Activated T-cell treated with anti-CD3 and anti-CD28 coated beads, Interleukin-2, amount 50 U/mL, for 24 hours (primary cell): ENCODE measurements around the gene IGFBP5.

Experiments
- DNase-seq: peaks from one replicate; pipeline ENCODE4 v3.0.0-alpha.2; 2020
- H3K27ac Mint-ChIP-seq: 2 replicates; pipeline ENCODE4 v1.8.0; 2020; ENCODE audit warnings: mild to moderate bottlenecking, mixed read lengths
- H3K27me3 Mint-ChIP-seq: 2 replicates; pipeline ENCODE4 v1.8.0; 2020; ENCODE audit warnings: mixed read lengths
- H3K36me3 Mint-ChIP-seq: 2 replicates; pipeline ENCODE4 v1.8.0; 2020; ENCODE audit warnings: low read depth, mixed read lengths
- H3K4me1 Mint-ChIP-seq: 2 replicates; pipeline ENCODE4 v1.8.0; 2020; ENCODE audit warnings: low read depth, mixed read lengths
- H3K4me3 Mint-ChIP-seq: 2 replicates; pipeline ENCODE4 v1.8.0; 2020; ENCODE audit warnings: mild to moderate bottlenecking, moderate library complexity, mixed read lengths
- H3K9me3 Mint-ChIP-seq: 2 replicates; pipeline ENCODE4 v1.8.0; 2020; ENCODE audit warnings: mixed read lengths

The IGFBP5 gene

DNA sequence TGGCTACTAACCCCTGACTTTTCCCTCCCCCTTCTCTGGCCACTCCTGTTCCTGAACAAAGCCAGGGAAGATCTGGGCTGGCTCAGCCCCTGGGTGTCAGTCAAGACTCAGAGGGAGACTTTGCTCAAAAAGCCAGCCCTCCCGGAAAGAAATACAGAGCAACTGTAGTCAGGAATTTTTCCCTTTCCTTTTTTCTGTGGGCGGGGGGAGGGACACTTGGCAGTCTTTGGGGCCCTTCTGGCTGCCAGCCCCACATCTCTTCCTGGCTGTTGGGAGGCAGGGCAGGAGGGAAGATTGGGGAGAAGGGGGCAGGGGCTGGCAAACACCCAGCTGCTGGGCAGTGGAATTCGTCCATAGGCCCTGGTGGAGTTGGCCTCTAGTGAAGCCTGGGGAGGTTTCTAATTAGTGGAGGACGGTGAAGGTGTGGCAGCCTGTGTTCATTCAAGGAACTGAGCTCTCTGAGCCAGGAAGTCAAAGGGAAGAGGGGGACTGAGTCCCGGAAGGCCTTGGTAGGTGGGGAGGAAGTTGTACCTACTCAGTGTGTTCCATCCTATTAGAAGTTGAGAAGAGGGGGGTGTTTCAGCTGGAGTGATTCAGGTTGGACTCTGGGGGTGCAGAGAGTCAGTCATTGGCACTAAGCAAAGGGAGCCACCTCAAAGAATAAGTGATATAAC lies 51.2 kb downstream of the IGFBP5 start:
- Mint-ChIP-seq H3K27ac (no peak overlapping the region), H3K36me3 (no peaks in the 10 kb centered on the region), H3K27me3 (peaks cover 34% of the 10 kb centered on the region), H3K9me3 (no peaks in the 10 kb centered on the region), H3K4me1 (peaks cover 2% of the 10 kb centered on the region), H3K4me3 (no peak overlapping the region)
- DNase-seq: no peak

DNA sequence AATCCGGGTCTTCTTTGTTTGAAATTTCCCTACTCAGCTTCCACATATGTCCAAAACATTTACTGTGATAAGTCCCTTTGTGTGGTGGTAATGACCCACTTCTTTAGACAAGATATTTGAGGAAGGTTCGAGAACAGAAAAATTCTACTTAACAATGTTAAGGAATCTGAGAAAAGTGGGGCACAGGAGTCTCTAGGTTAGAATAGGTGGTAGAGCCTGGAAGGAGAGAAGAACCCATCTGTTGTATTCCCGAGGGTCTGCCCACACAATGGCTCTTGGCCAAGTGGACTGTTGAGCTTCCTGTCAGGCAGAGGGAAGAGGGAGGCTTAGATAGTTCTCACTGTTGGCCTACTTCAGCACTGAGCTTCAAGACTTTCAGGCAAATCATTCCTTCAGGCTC lies 57.9 kb downstream of the IGFBP5 start:
- H3K27ac Mint-ChIP-seq: no peak overlapping the region
- H3K27me3 Mint-ChIP-seq: peaks cover 67% of the 10 kb centered on the region
- no peak overlapping the region for H3K4me3 Mint-ChIP-seq
- H3K36me3 Mint-ChIP-seq: no peaks in the 10 kb centered on the region
- H3K4me1 Mint-ChIP-seq: peaks cover 29% of the 10 kb centered on the region
- DNase-seq: no peak
- no peaks in the 10 kb centered on the region for H3K9me3 Mint-ChIP-seq

DNA sequence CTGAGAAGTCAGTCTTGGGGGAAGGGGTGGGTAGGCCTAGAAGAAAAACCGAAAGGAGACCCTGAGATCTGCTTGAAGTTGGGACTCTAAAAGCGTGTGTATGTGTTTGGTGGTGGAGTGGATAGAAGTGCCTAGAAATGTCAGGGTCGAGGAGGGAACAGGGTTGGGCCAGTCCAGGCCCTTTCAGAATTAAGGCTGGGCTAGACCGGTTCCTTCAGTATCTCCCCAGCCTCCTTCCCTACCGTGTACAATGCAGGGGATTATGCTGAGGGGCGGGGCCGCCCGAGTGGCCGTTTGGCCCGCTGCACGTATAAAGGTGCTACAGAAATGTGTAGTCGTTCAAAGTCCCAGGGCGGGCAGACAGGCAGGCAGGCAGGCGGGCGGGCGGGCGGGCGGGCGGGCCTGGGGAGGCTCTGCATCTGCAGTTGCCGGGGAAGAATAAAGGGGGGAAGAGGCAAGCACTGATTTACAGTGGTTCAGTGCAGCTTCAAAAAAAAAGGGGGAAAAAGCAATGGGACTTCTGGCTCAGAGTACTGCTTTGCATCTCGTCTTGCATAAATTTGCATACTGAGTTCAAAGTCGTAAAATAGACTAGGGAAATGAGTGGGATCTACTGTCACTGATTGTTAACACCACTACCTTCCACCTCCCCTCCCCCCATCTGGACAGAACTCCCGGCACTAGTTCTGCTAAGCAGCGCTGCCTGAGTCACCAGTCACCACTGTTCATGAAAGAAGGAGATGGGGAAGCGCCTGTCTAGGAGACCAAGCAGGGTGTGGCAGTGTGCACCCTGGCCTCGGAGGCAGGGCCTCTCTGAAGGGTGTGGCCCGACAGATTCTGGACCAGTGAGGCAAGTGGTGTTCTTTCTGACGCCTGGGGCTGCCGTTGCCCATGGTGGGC lies 58.5 kb downstream of the IGFBP5 start:
- Mint-ChIP-seq H3K36me3 (no peaks in the 10 kb centered on the region), H3K4me3 (no peak overlapping the region), H3K27me3 (peaks cover 72% of the 10 kb centered on the region), H3K27ac (no peak overlapping the region), H3K4me1 (peaks cover 29% of the 10 kb centered on the region), H3K9me3 (no peaks in the 10 kb centered on the region)
- no peak for DNase-seq

DNA sequence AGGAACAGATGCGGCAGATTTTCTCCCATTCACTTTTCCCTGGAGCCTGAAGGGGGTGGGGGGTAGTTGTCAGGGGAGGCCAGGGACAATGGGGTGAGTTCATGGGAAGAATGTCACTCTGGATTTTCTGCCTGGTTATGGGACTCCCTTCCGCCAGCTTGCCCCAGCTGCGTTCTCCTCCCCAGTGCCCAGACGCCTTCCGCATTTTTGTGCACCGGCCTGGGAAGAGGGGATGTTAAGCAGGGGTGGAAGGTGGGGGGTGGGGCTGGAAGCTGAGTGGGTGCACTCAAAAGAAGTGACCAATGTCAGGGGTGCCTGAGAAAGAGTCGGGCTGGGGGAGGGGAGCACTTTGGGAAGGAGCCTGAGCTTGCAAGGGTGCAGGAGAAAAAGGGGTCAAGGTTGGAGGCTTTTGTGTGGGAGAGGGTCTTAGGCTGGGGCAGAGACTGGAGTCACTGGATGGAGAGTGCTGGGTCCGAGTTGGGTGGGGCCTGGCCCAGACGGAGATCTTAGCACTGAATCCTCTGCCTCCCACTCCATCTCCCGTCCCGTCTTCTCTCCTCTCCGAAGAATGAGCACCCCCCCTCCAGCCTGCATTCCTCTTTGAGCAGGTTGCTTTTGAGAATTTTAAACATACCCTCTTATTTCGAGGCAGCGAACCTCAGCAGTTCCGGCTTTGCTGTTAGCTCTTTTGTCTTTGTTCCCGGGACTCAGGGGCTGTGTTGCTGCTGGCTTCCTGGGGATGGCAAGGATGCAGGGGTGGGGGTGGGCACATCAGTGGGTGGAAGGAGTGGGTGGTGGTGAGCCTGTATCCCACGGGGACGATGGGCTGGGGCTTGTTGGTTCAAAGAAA lies 59.4 kb downstream of the IGFBP5 start:
- Mint-ChIP-seq H3K4me3 (no peak overlapping the region), H3K27me3 (peaks cover 77% of the 10 kb centered on the region), H3K9me3 (no peaks in the 10 kb centered on the region), H3K27ac (no peak overlapping the region), H3K36me3 (no peaks in the 10 kb centered on the region), H3K4me1 (peaks cover 29% of the 10 kb centered on the region)
- DNase-seq: no peak

DNA sequence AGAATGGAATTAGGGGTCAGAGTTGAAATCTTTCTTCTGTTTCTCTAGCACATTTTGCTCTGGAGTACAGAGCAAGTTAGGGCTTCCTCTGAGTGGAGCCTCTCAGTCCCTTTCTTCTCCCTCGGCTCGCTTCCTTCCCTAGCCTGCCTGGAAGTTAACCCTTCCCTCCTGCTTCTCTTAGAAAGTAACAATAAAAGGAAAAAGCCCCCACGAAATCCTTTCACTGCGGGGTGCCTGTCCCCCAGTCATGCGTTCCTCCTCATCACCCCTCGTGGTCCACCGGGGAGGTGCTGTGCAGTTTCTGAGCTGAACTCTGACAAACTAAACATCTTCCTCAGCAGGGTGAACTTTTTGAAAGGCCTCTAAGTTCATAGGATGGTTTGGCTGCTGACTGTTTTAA lies 60.2 kb downstream of the IGFBP5 start:
- no peaks in the 10 kb centered on the region for H3K9me3 Mint-ChIP-seq
- H3K4me3 Mint-ChIP-seq: no peak overlapping the region
- no peak overlapping the region for H3K27ac Mint-ChIP-seq
- H3K4me1 Mint-ChIP-seq: peaks cover 29% of the 10 kb centered on the region
- peaks cover 74% of the 10 kb centered on the region for H3K27me3 Mint-ChIP-seq
- DNase-seq: no peak
- no peaks in the 10 kb centered on the region for H3K36me3 Mint-ChIP-seq

DNA sequence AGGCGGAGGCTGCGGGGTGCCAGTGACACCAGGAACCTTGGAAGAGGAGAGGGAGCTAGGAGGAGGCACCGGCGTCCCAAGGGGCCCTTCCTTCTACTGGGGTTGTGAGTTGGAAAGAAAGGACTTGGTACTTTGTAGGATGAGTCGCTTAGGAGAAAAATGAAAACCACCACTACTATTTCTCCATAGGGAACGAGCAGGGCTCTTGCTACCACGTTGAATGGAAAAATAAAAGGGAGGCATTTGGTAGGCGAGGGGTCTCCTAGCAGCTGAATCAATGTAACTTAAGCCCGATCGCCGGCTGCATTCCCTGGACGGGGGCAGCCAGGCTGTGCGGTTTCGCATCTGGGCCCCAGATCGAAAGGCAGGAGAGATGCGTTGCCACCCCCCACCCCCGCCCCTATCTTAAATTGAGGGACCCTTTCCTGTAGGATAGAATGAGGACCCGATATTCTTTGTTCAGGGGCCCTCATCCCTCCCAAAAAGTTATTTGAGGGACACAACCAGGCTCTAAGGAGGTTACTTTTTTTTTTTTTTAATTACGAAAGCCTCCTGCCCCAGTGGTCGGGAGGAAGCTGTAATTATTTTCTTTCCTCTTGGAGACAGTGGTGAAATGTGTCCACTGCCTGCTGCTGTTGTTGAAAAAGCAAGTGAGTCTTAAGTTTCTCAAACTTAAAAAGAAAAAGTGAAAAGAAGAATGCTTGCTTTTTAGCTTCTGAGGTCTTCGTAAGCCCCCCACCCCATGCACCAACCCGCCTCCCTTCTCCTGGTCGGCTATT lies 60.8 kb downstream of the IGFBP5 start:
- Mint-ChIP-seq H3K27ac (no peak overlapping the region), H3K4me3 (peak overlapping the region; percentile 74), H3K4me1 (peaks cover 29% of the 10 kb centered on the region), H3K27me3 (peaks cover 74% of the 10 kb centered on the region), H3K36me3 (no peaks in the 10 kb centered on the region), H3K9me3 (no peaks in the 10 kb centered on the region)
- no peak for DNase-seq

DNA sequence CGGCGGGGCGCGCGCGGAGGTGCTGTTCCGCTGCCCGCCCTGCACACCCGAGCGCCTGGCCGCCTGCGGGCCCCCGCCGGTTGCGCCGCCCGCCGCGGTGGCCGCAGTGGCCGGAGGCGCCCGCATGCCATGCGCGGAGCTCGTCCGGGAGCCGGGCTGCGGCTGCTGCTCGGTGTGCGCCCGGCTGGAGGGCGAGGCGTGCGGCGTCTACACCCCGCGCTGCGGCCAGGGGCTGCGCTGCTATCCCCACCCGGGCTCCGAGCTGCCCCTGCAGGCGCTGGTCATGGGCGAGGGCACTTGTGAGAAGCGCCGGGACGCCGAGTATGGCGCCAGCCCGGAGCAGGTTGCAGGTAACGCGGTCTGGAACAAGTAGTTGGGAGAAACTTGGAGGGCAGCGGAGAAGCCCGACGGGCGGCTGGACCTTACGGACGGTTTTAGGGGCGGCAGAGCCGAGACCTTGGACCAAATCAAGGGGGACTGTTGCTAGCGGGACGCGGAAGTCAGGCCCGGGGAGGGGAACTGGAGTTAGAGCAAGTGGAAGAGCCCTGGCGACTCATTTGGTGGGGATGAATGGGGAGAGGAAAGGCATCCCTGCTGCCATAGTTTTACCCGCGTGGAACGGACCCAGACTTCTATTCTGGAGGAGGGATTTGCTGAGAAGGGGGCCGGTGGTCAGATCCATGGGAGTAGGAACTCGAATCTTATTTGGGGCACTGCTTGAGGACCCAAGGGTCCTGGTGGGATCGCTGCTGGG lies 61.6 kb downstream of the IGFBP5 start:
- Mint-ChIP-seq H3K4me1 (peaks cover 29% of the 10 kb centered on the region), H3K27ac (no peak overlapping the region)

DNA sequence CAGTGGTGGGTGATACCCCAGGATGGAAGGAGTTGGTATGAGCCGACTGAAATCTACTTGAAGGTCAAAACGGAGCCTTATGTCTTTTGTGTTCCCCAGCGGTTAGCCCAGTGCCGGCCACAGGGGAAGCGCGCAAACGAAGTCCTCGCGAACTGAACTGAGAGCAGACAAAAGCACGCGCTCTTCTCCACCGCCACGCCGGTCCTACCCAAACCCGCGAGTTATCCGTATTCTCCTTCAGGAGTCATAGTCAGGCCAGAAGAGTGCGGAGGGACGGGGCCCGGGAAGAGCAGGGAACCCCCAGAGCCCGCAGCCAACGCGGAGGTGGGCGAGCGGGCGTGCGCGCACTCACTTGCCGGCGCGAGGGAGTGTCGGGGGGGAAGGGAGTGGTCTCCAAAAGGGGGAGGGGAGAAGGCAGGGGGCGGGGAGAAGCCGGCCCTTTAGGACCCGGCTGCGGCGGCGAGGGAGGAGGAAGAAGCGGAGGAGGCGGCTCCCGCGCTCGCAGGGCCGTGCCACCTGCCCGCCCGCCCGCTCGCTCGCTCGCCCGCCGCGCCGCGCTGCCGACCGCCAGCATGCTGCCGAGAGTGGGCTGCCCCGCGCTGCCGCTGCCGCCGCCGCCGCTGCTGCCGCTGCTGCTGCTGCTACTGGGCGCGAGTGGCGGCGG lies 62.3 kb downstream of the IGFBP5 start, which contains the start of gene IGFBP2:
IGFBP2 (plus strand) TSS at position 469 of the 664 bp plus-strand sequence; CDS start at position 573, 104 bp downstream.
- peak within 1 kb of the TSS; percentile 74 for H3K4me3 Mint-ChIP-seq
- H3K9me3 Mint-ChIP-seq: no peaks in the 10 kb centered on the region
- peak; percentile 50 for DNase-seq
- H3K27ac Mint-ChIP-seq: peak within 1 kb of the TSS; percentile 59
- no peaks in the 10 kb centered on the region for H3K36me3 Mint-ChIP-seq
- H3K27me3 Mint-ChIP-seq: peaks cover 74% of the 10 kb centered on the region
- peaks cover 29% of the 10 kb centered on the region for H3K4me1 Mint-ChIP-seq

More for the DNA sequence above, 61.6 kb downstream of the IGFBP5 start:
- Mint-ChIP-seq H3K36me3 (no peaks in the 10 kb centered on the region), H3K27me3 (peaks cover 71% of the 10 kb centered on the region), H3K4me3 (peak overlapping the region; percentile 74), H3K9me3 (no peaks in the 10 kb centered on the region)
- DNase-seq: peak; percentile 41

DNA sequence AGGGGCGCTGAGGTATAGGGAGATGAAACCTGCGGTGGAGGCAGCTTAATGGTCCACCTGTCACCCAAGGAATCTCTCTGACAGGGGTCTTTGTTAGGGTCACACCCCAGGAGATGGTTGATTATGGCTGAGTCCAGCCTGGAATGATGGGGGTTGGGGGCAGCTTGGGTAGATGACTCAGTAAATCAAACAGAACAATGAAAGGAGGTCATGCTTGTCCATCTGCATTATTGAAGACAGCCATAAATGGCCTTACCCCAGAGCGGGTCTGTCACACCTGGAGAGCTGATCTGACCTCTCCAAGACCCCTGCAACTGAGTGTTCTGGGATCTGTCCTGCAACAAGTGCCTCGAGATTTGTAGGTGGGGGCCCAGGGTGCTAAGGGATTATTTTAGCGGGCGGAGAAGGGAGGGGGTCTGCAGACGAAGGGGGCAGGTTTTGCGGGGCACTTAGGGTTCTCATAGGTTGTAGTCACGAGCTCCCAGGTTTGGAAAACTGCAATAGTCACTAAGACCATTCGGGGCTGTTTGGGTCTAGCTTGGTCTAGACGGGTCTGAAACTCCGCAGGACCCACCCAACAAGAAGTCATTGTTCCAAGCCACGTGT lies 62.9 kb downstream of the IGFBP5 start:
- H3K27ac Mint-ChIP-seq: no peak overlapping the region
- no peaks in the 10 kb centered on the region for H3K9me3 Mint-ChIP-seq
- peaks cover 69% of the 10 kb centered on the region for H3K27me3 Mint-ChIP-seq
- DNase-seq: no peak
- peaks cover 29% of the 10 kb centered on the region for H3K4me1 Mint-ChIP-seq
- H3K36me3 Mint-ChIP-seq: no peaks in the 10 kb centered on the region
- H3K4me3 Mint-ChIP-seq: peak overlapping the region; percentile 74

DNA sequence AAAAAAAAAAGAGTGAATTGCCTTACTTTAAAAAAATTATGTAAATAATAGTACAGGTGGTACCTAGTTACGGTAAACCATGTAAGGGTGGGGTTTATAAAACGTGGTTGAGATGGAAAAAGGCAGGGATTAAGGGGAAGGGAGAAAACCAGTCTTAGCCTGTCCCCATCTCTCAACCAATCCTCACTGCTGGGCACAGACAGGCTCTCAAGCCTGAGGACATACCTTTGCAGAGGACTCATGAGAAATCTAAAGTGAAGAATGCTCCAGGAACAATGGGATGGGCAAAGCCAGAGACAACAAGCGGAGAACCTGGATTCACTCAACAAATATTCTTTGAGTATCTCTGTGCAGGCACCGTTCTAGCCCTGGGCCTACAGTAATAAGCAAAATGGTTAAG lies 65.6 kb downstream of the IGFBP5 start:
- Mint-ChIP-seq H3K36me3 (no peaks in the 10 kb centered on the region), H3K4me1 (peaks cover 15% of the 10 kb centered on the region), H3K4me3 (no peak overlapping the region), H3K27ac (no peak overlapping the region), H3K9me3 (no peaks in the 10 kb centered on the region), H3K27me3 (peaks cover 44% of the 10 kb centered on the region)
- no peak for DNase-seq

DNA sequence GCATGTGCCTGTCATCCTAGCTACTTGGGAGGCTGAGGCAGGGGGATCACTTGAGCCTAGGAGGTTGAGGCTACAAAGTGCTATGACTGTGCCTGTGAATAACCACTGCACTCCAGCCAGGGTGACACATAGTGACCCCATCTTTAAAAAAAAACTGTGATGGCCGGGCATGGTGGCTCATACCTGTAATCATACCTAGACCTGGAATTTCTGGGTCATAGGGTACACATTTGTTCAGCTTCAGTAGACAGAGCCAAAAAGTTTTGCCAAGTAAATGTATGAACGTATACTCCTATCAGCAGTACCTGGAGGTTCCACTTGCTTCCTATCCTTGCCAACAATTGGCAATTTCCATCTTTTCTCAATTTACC lies 68.5 kb downstream of the IGFBP5 start:
- Mint-ChIP-seq H3K4me3 (no peak overlapping the region), H3K27ac (no peak overlapping the region), H3K36me3 (no peaks in the 10 kb centered on the region), H3K27me3 (peaks cover 21% of the 10 kb centered on the region), H3K4me1 (no peaks in the 10 kb centered on the region), H3K9me3 (no peaks in the 10 kb centered on the region)
- no peak for DNase-seq

DNA sequence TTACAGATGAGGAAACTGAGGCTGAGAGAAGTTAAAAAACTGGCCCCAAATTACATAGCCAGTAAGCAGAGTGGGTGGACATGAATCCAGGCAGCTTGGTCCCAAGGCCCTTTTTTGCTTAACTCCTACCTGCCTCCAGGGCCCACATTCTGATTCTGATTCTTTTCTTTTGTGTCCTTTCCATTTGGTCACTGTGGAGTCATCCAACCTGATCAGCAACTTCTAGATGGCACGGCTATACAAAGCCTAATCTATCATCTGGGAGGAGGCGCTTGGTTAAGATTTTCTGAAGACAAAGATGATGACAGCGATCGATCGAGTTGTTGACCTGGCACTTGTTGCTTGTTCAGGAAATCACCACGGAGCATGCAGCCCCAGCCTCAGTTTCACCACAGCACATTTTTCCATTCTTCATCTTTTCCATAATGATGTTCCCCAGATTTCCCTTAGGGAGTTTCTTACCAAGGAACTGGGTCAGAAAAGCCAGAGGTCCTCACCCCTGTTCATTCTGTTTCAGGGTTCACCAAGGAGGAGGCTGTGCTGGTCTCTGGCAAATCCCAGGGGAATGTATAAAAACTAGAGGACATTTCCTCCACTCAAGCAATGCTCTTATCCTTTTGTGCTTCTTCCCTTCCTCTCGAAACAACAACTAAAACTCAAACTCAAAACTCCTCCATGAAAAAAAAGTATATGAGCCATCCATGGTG lies 69.0 kb downstream of the IGFBP5 start:
- no peak for DNase-seq
- H3K36me3 Mint-ChIP-seq: no peaks in the 10 kb centered on the region
- no peak overlapping the region for H3K4me3 Mint-ChIP-seq
- H3K9me3 Mint-ChIP-seq: no peaks in the 10 kb centered on the region
- no peaks in the 10 kb centered on the region for H3K4me1 Mint-ChIP-seq
- H3K27me3 Mint-ChIP-seq: peaks cover 16% of the 10 kb centered on the region
- H3K27ac Mint-ChIP-seq: no peak overlapping the region
